K562 (cell line): ENCODE data around the gene KCNK1. TPM values are rescaled to one million over a fixed set of nuclear protein-coding genes. Genes with fewer than 3 reads are reported as not detected.

Source experiments
- COPS2 ChIP-seq: fragments of 450-650 bp; conservative IDR thresholded peaks from 2 replicates; pipeline ENCODE4 v1.6.1; 2016; ENCODE audit warnings: mild to moderate bottlenecking, moderate library complexity
- FOSL1 ChIP-seq: fragments of 200-800 bp; sonication (Bioruptor generic); conservative IDR thresholded peaks from 2 replicates; pipeline ENCODE4 v1.6.1; 2016; ENCODE audit warnings: missing genetic modification characterization, missing compliant biosample characterization
- HDAC2 ChIP-seq: fragments of 450-650 bp; IDR thresholded peaks from 2 replicates; pipeline ENCODE4 v1.6.1; 2016; ENCODE audit warnings: mild to moderate bottlenecking
- HDGF ChIP-seq: fragments of 450-650 bp; IDR thresholded peaks from 2 replicates; pipeline ENCODE4 v1.6.1; 2016
- KAT8 ChIP-seq: fragments of 450-650 bp; IDR thresholded peaks from 2 replicates; pipeline ENCODE4 v1.6.1; 2016; ENCODE audit warnings: low read depth, mild to moderate bottlenecking
- KDM2B ChIP-seq: fragments of 250-450 bp; sonication (Bioruptor Pico); IDR thresholded peaks from 2 replicates; pipeline ENCODE4 v1.8.0; 2021; ENCODE audit warnings: mild to moderate bottlenecking, moderate library complexity
- L3MBTL2 ChIP-seq: fragments of 450-650 bp; IDR thresholded peaks from 2 replicates; pipeline ENCODE4 v1.6.1; 2016; ENCODE audit warnings: mild to moderate bottlenecking, moderate library complexity
- LEF1 ChIP-seq: fragments of 450-650 bp; IDR thresholded peaks from 2 replicates; pipeline ENCODE4 v1.6.1; 2016; ENCODE audit warnings: mild to moderate bottlenecking
- MTF1 ChIP-seq: fragments of 250-450 bp; sonication (Bioruptor Pico); IDR thresholded peaks from 2 replicates; pipeline ENCODE4 v1.9.0; 2021; ENCODE audit warnings: moderate library complexity, mild to moderate bottlenecking, inconsistent platforms, borderline replicate concordance
- NCOR1 ChIP-seq: fragments of 450-650 bp; IDR thresholded peaks from 2 replicates; pipeline ENCODE4 v1.6.1; 2016; ENCODE audit warnings: mild to moderate bottlenecking, moderate library complexity
- PRMT5 ChIP-seq: sonication (generic); formaldehyde crosslinking; IDR thresholded peaks from 2 replicates; pipeline ENCODE4 v1.5.0; 2020; ENCODE audit warnings: missing genetic modification reagents
- RBBP5 ChIP-seq: fragments of 200-600 bp; sonication (generic); IDR thresholded peaks from 2 replicates; pipeline ENCODE4 v1.6.1; 2012; ENCODE audit warnings: borderline replicate concordance, mild to moderate bottlenecking, low read length, control low read depth, inconsistent platforms; ENCODE audit not compliant: insufficient read depth, poor library complexity, severe bottlenecking
- RFX7 ChIP-seq: fragments of 250-450 bp; sonication (Bioruptor Pico); IDR thresholded peaks from 2 replicates; pipeline ENCODE4 v1.5.1; 2021; ENCODE audit warnings: mild to moderate bottlenecking
- SIX5 ChIP-seq, 2 experiments: IDR thresholded peaks; 2 replicates each; pipeline ENCODE4 v1.6.1; 2011; ENCODE audit warnings: low read length in 2 of 2, borderline replicate concordance in 1 of 2, low read depth in 1 of 2, mild to moderate bottlenecking in 1 of 2, moderate library complexity in 1 of 2; ENCODE audit not compliant: insufficient read depth in 1 of 2
- SMARCC2 ChIP-seq: fragments of 450-650 bp; IDR thresholded peaks from 2 replicates; pipeline ENCODE4 v1.6.1; 2017; ENCODE audit warnings: antibody characterized with exemption, moderate library complexity, mild to moderate bottlenecking, low read depth
- SMC3 ChIP-seq: conservative IDR thresholded peaks from 2 replicates; pipeline ENCODE4 v1.6.1; 2011; ENCODE audit warnings: low read depth, low read length, improper control_type of control experiment; ENCODE audit not compliant: insufficient read depth
- STAT5B ChIP-seq: fragments of 250-450 bp; sonication (Bioruptor Pico); IDR thresholded peaks from 2 replicates; pipeline ENCODE4 v1.8.0; 2021; ENCODE audit warnings: mild to moderate bottlenecking, inconsistent platforms
- TBL1XR1 ChIP-seq, 2 experiments: IDR thresholded peaks; 2 replicates each; pipeline ENCODE4 v1.6.1; 2012; ENCODE audit warnings: improper control_type of control experiment in 2 of 2, low read length in 2 of 2, mild to moderate bottlenecking in 1 of 2
- TOE1 ChIP-seq, 2 experiments: fragments of 450-650 bp in 1 of 2; sonication (generic) in 1 of 2; formaldehyde crosslinking in 1 of 2; IDR thresholded peaks; 2 replicates each; pipeline versions ENCODE4 v1.7.1 to v1.8.0; 2016 to 2022; ENCODE audit warnings: borderline replicate concordance in 2 of 2, mild to moderate bottlenecking in 2 of 2, antibody characterized with exemption in 1 of 2, inconsistent platforms in 1 of 2, low read depth in 1 of 2, missing genetic modification reagents in 1 of 2, moderate library complexity in 1 of 2
- ZEB2 ChIP-seq: fragments of 450-650 bp; IDR thresholded peaks from 2 replicates; pipeline ENCODE4 v1.6.1; 2016
- ZNF384 ChIP-seq: IDR thresholded peaks from 2 replicates; pipeline ENCODE4 v1.6.1; 2012; ENCODE audit warnings: low read depth, low read length, improper control_type of control experiment
- ZNF668 ChIP-seq: fragments of 250-450 bp; sonication (Bioruptor Pico); IDR thresholded peaks from 2 replicates; pipeline ENCODE4 v1.8.0; 2022; ENCODE audit warnings: mild to moderate bottlenecking, inconsistent platforms
- polyA plus RNA-seq, 8 experiments: library from polyadenylated mRNA; depleted of rRNA in 4 of 8; stranded (reverse) in 5 of 8; unstranded in 3 of 8; fragments of >200 nt; fragmentation: Nextera tagmentation in 2 of 8; fragmentation: Illumina TruSeq in 1 of 8; extraction: Ambion mirVana in 2 of 8; extraction: Trizol in 1 of 8; gene quantifications; 2 replicates each; pipeline versions ENCODE4 v1.2.1 to v1.2.3, GENCODE V29; 2011 to 2014; ENCODE audit warnings: inconsistent platforms in 1 of 8, missing spikeins in 1 of 8
- total RNA-seq, 7 experiments: library from RNA; depleted of rRNA in 6 of 7; stranded (reverse); fragments of >200 nt in 6 of 7; fragmentation: Illumina TruSeq in 2 of 7; extraction: Trizol in 2 of 7; gene quantifications; 2 replicates each; pipeline versions ENCODE4 v1.2.1 to v1.2.3, GENCODE V29; 2011 to 2021; ENCODE audit warnings: low replicate concordance in 1 of 7
- TF ChIP-seq, protein P1 (sequence below): sonication (generic); formaldehyde crosslinking; IDR thresholded peaks from 2 replicates; pipeline ENCODE4 v1.8.0; 2022; ENCODE audit warnings: mild to moderate bottlenecking, missing genetic modification reagents
- TF ChIP-seq, protein P2 (sequence below): sonication (generic); formaldehyde crosslinking; IDR thresholded peaks from 2 replicates; pipeline ENCODE4 v1.8.1; 2023; ENCODE audit warnings: mild to moderate bottlenecking, missing genetic modification reagents
- TF ChIP-seq, protein P3 (sequence below): fragments of 250-450 bp; sonication (Bioruptor Pico); IDR thresholded peaks from 2 replicates; pipeline ENCODE4 v1.5.0; 2021

KCNK1 gene
- total and polyA plus RNA-seq, 9 of the 15 experiments (the other 6 are each of a cell fraction or from before 2014, with no cell fraction given): 3.1 to 22.7 (median 6.0) TPM

DNA sequence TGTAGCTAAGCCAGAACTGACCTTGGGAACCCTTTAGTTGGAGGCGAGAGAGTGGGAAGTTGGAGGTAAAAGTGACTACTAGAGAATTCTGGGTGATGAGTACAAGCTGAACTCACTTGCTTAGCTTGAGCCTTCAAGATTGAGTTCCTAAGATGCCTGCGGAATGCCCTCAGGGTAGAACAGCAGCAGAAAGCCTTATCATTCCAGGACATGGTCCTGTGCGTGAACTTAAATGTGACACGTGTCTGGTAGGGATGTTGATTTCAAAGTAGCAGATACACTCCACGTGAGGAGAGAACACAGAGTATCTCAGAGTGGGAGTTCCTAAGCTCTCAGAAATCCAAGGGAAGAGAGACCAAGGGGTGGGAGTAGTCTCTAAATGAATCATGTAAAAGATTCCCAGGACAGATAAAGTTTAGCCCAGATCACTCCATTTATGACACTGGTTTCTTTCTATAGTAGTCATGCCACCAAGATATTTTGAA lies 60.1 kb downstream of the KCNK1 start (continued):
- TF ChIP-seq TBL1XR1 (IDR thresholded peaks at IDR 0.05; ENCODE audit: low read length in 2 of 2): 0 out of 4 replicates have a peak, but pooled peaks of 1 of the 2 experiments have one; percentile 19
- TF ChIP-seq, protein P1, sequence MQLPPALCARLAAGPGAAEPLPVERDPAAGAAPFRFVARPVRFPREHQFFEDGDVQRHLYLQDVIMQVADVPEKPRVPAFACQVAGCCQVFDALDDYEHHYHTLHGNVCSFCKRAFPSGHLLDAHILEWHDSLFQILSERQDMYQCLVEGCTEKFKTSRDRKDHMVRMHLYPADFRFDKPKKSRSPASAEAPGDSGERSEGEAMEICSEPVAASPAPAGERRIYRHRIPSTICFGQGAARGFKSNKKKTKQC (CRISPR knock-in tag): no peak
- no peak for TF ChIP-seq ZEB2
- no peak for TF ChIP-seq KDM2B (CRISPR knock-in tag)
- no peak for TF ChIP-seq COPS2
- peak; percentile 45; the same call in 1 of the 2 replicates for TF ChIP-seq HDGF
- peak; percentile 88 for TF ChIP-seq FOSL1 (tag)
- no peak for TF ChIP-seq STAT5B (CRISPR knock-in tag)
- TF ChIP-seq NCOR1: peak; percentile 29
- 0 out of 2 replicates have a peak, but pooled peaks have one; percentile 31 for TF ChIP-seq SMARCC2
- no peak for TF ChIP-seq ZNF668 (CRISPR knock-in tag)
- TF ChIP-seq LEF1: 0 out of 2 replicates have a peak, but pooled peaks have one; percentile 25
- no peak for TF ChIP-seq RBBP5
- TF ChIP-seq ZNF384: no peak
- TF ChIP-seq, protein P2, sequence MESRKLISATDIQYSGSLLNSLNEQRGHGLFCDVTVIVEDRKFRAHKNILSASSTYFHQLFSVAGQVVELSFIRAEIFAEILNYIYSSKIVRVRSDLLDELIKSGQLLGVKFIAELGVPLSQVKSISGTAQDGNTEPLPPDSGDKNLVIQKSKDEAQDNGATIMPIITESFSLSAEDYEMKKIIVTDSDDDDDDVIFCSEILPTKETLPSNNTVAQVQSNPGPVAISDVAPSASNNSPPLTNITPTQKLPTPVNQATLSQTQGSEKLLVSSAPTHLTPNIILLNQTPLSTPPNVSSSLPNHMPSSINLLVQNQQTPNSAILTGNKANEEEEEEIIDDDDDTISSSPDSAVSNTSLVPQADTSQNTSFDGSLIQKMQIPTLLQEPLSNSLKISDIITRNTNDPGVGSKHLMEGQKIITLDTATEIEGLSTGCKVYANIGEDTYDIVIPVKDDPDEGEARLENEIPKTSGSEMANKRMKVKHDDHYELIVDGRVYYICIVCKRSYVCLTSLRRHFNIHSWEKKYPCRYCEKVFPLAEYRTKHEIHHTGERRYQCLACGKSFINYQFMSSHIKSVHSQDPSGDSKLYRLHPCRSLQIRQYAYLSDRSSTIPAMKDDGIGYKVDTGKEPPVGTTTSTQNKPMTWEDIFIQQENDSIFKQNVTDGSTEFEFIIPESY (CRISPR knock-in tag): no peak
- TF ChIP-seq MTF1: no peak
- TF ChIP-seq SIX5 (IDR thresholded peaks at IDR 0.05; ENCODE audit: borderline replicate concordance in 1 of 2, insufficient read depth in 1 of 2, low read depth in 1 of 2, low read length in 2 of 2): no peak
- peak; percentile 81 for TF ChIP-seq L3MBTL2
- peak; percentile 32; the same call in 1 of the 2 replicates for TF ChIP-seq HDAC2
- no peak for TF ChIP-seq PRMT5 (CRISPR knock-in tag)
- no peak for TF ChIP-seq SMC3
- no peak for TF ChIP-seq KAT8
- TF ChIP-seq RFX7 (CRISPR knock-in tag): no peak
- no peak for TF ChIP-seq TOE1 (IDR thresholded peaks at IDR 0.05; ENCODE audit: borderline replicate concordance)
- no peak for TF ChIP-seq TOE1 (CRISPR knock-in tag; IDR thresholded peaks at IDR 0.05; ENCODE audit: borderline replicate concordance, low read depth)
- TF ChIP-seq, protein P3, sequence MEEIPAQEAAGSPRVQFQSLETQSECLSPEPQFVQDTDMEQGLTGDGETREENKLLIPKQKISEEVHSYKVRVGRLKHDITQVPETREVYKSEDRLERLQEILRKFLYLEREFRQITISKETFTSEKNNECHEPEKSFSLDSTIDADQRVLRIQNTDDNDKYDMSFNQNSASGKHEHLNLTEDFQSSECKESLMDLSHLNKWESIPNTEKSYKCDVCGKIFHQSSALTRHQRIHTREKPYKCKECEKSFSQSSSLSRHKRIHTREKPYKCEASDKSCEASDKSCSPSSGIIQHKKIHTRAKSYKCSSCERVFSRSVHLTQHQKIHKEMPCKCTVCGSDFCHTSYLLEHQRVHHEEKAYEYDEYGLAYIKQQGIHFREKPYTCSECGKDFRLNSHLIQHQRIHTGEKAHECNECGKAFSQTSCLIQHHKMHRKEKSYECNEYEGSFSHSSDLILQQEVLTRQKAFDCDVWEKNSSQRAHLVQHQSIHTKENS (CRISPR knock-in tag): no peak
